Colonic mucosa (tissue), 4 donors: ENCODE data around the gene IGIP. TPM values are rescaled to one million over a fixed set of nuclear protein-coding genes. Genes with fewer than 3 reads are reported as not detected.
A peak's percentile ranks its signal among the peaks of the same experiment; 100 is the strongest.

ENCODE experiments used
- DNase-seq: peaks from one replicate; pipeline ENCODE4 v3.0.0-alpha.2; 2020
- H3K27ac ChIP-seq: fragments of 200-600 bp; one replicate; pipeline ENCODE4 v1.8.0; 2021
- H3K27me3 ChIP-seq: fragments of 200-600 bp; one replicate; pipeline ENCODE4 v1.8.0; 2021
- H3K36me3 ChIP-seq: fragments of 200-600 bp; one replicate; pipeline ENCODE4 v1.8.0; 2021
- H3K4me1 ChIP-seq: fragments of 200-600 bp; one replicate; pipeline ENCODE4 v1.8.0; 2021; ENCODE audit warnings: mild to moderate bottlenecking
- H3K4me3 ChIP-seq: fragments of 200-600 bp; one replicate; pipeline ENCODE4 v1.8.0; 2021
- H3K9ac ChIP-seq, 2 donors: one replicate each; pipeline ENCODE4 v1.7.0; 2013; ENCODE audit warnings: control low read depth in 2 of 2, low read depth in 2 of 2, low read length in 2 of 2
- H3K9me3 ChIP-seq: fragments of 200-600 bp; one replicate; pipeline ENCODE4 v1.8.0; 2021
- CTCF ChIP-seq: fragments of 200-600 bp; IDR thresholded peaks from one replicate; pipeline ENCODE4 v1.8.0; 2022; ENCODE audit warnings: antibody characterized with exemption, mild to moderate bottlenecking
- intact Hi-C: fragments of 100-400 bp; cut with DNase I; formaldehyde crosslinking; loops from one replicate; pipeline ENCODE4 v1.14.1; 2022
- total RNA-seq, 2 donors: library from RNA; stranded (reverse); fragmentation: NEBNext Ultra II Directional in 1 of 2; extraction: Animal tissue kit (Norgen Biotek cat#: 25700) in 1 of 2; gene quantifications; one replicate each; pipeline ENCODE4 v1.2.1, GENCODE V29; 2021
- donor health status: healthy.
- donor health status: DM: no; HTN: no; CAD: no.
- donor health status: DM: no; HTN: no; CAD: no.

IGIP gene
- total RNA-seq, 2 donors from 2014 or later, result 7.8 to 9.5 TPM

GRCh38 chr5:140169410-140169809 lies 43.7 kb downstream of the IGIP start:
- Histone ChIP-seq H3K9me3 (no peaks in the 10 kb centered on the region), H3K27me3 (no peaks in the 10 kb centered on the region), H3K36me3 (no peaks in the 10 kb centered on the region), H3K4me1 (no peaks in the 10 kb centered on the region), H3K27ac (no peak overlapping the region), H3K4me3 (no peak overlapping the region), H3K9ac (no peak overlapping the region)
- TF ChIP-seq CTCF, result no peak
- no peak for DNase-seq
- intact Hi-C loops, result no loop called here

GRCh38 chr5:140172483-140172882 lies 46.7 kb downstream of the IGIP start:
- H3K4me1 ChIP-seq, result no peaks in the 10 kb centered on the region
- no peak overlapping the region for H3K4me3 ChIP-seq
- no peak overlapping the region for H3K27ac ChIP-seq
- no peak overlapping the region for H3K9ac ChIP-seq
- intact Hi-C loops, result loop anchor here (5.0 to 10.0 kb wide), 2 partner anchors 70 to 182 kb away; no protein-coding TSS in a partner anchor
- no peak for TF ChIP-seq CTCF
- DNase-seq, result no peak
- no peaks in the 10 kb centered on the region for H3K9me3 ChIP-seq
- no peaks in the 10 kb centered on the region for H3K36me3 ChIP-seq
- no peaks in the 10 kb centered on the region for H3K27me3 ChIP-seq

- no peak for TF ChIP-seq CTCF
- no peak overlapping the region for H3K4me3 ChIP-seq
- H3K27me3 ChIP-seq, result no peaks in the 10 kb centered on the region
Observed at GRCh38 chr5:140174014-140174413, 48.3 kb downstream of the IGIP start.

GRCh38 chr5:140174465-140175366 lies 49.0 kb downstream of the IGIP start, which contains the start of gene CYSTM1:
Gene CYSTM1, plus strand, starts transcription at chr5:140175188. Its CDS starts 19,278 bp downstream, at chr5:140194466.
- Histone ChIP-seq H3K27ac (peak within 1 kb of the TSS; percentile 97), H3K9me3 (no peaks in the 10 kb centered on the region), H3K4me3 (peak within 1 kb of the TSS; percentile 82), H3K36me3 (no peaks in the 10 kb centered on the region), H3K4me1 (no peaks in the 10 kb centered on the region), H3K27me3 (no peaks in the 10 kb centered on the region), H3K9ac (peak within 1 kb of the TSS; percentile 95 to 99)
- TF ChIP-seq CTCF, result no peak
- intact Hi-C loops, result loop anchor here (5.0 to 10.0 kb wide), 2 partner anchors 68 to 180 kb away; no protein-coding TSS in a partner anchor
- DNase-seq, result peak; percentile 98

More at GRCh38 chr5:140174014-140174413, 48.3 kb downstream of the IGIP start:
- intact Hi-C loops, result loop anchor here (5.0 to 10.0 kb wide), 2 partner anchors 68 to 181 kb away; no protein-coding TSS in a partner anchor
- Histone ChIP-seq H3K27ac (no peak overlapping the region), H3K9ac (peak overlapping the region in 1 of 2 donors; percentile 99), H3K9me3 (no peaks in the 10 kb centered on the region), H3K4me1 (no peaks in the 10 kb centered on the region), H3K36me3 (no peaks in the 10 kb centered on the region)
- no peak for DNase-seq

- Histone ChIP-seq H3K4me1 (no peaks in the 10 kb centered on the region), H3K4me3 (peak overlapping the region; percentile 82), H3K27me3 (no peaks in the 10 kb centered on the region), H3K36me3 (no peaks in the 10 kb centered on the region), H3K9me3 (no peaks in the 10 kb centered on the region), H3K9ac (peak overlapping the region; percentile 95 to 99), H3K27ac (peak overlapping the region; percentile 97)
- intact Hi-C loops, result loop anchor here (10.0 kb wide), 1 partner anchor 179 kb away; no protein-coding TSS in a partner anchor
- DNase-seq, result peak; percentile 77
- no peak for TF ChIP-seq CTCF
Observed at GRCh38 chr5:140175367-140176030, 49.8 kb downstream of the IGIP start.
